ENCODE results near the gene ETV5.
A peak's percentile ranks its signal among the peaks of the same experiment; 100 is the strongest.

The ETV5 gene

GRCh38 chr3:186123012-186123411 is 14.1 kb upstream of the ETV5 start:
- DNase-seq = no peak

GRCh38 chr3:186121968-186122367 is 13.1 kb upstream of the ETV5 start:
- DNase-seq = no peak

GRCh38 chr3:186121278-186121677 is 12.4 kb upstream of the ETV5 start:
- DNase-seq = no peak

- no peak for DNase-seq
Observed at GRCh38 chr3:186119499-186119898, 10.6 kb upstream of the ETV5 start.

GRCh38 chr3:186118692-186119091 is 9.8 kb upstream of the ETV5 start:
- no peak for DNase-seq

GRCh38 chr3:186117521-186118134 is 8.7 kb upstream of the ETV5 start:
- no peak for DNase-seq

- DNase-seq = no peak
Observed at GRCh38 chr3:186115239-186115996, 6.5 kb upstream of the ETV5 start.

- no peak for DNase-seq
Observed at GRCh38 chr3:186110975-186111974, 2.4 kb upstream of the ETV5 start.

GRCh38 chr3:186109897-186110803 is 1.3 kb upstream of the ETV5 start:
- DNase-seq = no peak

- DNase-seq = peak; percentile 74
Observed at GRCh38 chr3:186108106-186108940, 566 bp downstream of the ETV5 start.

- DNase-seq = peak; percentile 71
Observed at GRCh38 chr3:186107215-186108105, 1.4 kb downstream of the ETV5 start.

- no peak for DNase-seq
Observed at GRCh38 chr3:186105543-186105942, 3.3 kb downstream of the ETV5 start.

- DNase-seq = no peak
Observed at GRCh38 chr3:186102687-186103086, 6.2 kb downstream of the ETV5 start.

GRCh38 chr3:186100398-186100797 is 8.5 kb downstream of the ETV5 start:
- no peak for DNase-seq

GRCh38 chr3:186099178-186099577 is 9.7 kb downstream of the ETV5 start:
- peak; percentile 81 for DNase-seq

- peak; percentile 21 for DNase-seq
Observed at GRCh38 chr3:186098740-186099139, 10.1 kb downstream of the ETV5 start.

- peak; percentile 93 for DNase-seq
Observed at GRCh38 chr3:186097663-186098451, 11.0 kb downstream of the ETV5 start.

- DNase-seq = no peak
Observed at GRCh38 chr3:186097317-186097662, 11.6 kb downstream of the ETV5 start.

GRCh38 chr3:186096290-186096689 is 12.6 kb downstream of the ETV5 start:
- DNase-seq = no peak
